ENCODE data around the gene CLIC4. TPM values are rescaled to one million over a fixed set of nuclear protein-coding genes. Genes with fewer than 3 reads are reported as not detected.
"Not testable (repeated sequence)": the region's sequence is repeated elsewhere in the genome, so short reads cannot be mapped to it uniquely, and the experiment has no call there.

CLIC4 gene
- total RNA-seq, 2 experiments from 2014 or later: 7.1 to 7.7 TPM

DNA sequence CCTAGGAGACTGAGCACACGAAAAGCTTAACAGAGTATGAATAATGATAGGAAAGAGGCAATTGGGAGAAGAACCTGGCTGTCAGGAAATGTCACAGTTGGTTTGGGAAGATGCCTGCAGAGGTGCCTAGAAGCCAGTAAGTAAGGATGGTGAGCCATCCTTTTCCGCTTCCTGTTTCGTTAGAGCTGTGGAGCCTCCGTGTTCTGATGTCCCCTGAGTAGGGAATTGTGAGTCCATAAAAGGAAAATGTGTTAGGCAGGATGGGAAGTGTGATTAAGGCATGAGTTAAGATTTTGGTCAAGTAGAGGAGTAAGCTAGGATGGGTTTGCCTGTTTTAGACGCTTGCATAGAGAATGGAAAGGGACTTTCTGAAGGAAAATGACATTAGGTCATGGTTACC, 9.0 kb downstream of the CLIC4 start:
- no peaks in the 10 kb centered on the region for H3K9me3 Mint-ChIP-seq (ENCODE audit: insufficient read depth)
- ATAC-seq (no peak), DNase-seq (no peak)
- H3K27me3 Mint-ChIP-seq (ENCODE audit: low read depth): peaks cover 9% of the 10 kb centered on the region
- no peaks in the 10 kb centered on the region for H3K36me3 Mint-ChIP-seq (ENCODE audit: low read depth)
- ChIA-PET CTCF (no interaction called here), POLR2A (no interaction called here)
- H3K4me3 Mint-ChIP-seq: no peak overlapping the region
- no peaks in the 10 kb centered on the region for H3K4me1 Mint-ChIP-seq (ENCODE audit: low read depth)
- H3K27ac Mint-ChIP-seq: no peak overlapping the region

DNA sequence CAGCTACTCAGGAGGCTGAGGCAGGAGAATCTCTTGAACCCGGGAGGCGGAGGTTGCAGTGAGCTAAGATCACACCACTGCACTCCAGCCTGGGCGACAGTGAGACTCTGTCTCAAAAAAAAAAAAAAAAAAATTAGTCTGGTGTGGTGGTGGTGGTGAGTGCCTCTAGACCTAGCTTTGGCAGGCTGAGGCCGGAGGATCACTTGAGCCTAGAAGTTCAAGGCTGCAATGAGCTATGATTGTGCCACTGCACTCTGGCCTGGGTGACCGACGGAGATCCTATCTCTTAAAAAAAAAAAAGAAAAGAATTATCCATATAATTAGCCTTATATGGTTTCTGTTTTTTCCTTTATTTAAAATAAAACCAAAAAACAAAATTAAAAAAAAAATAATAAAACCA, 10.1 kb downstream of the CLIC4 start:
- H3K9me3 Mint-ChIP-seq (ENCODE audit: insufficient read depth); POLR2A ChIA-PET; H3K27me3 Mint-ChIP-seq (ENCODE audit: low read depth); H3K4me3 Mint-ChIP-seq; ATAC-seq; H3K4me1 Mint-ChIP-seq (ENCODE audit: low read depth); H3K27ac Mint-ChIP-seq; DNase-seq; H3K36me3 Mint-ChIP-seq (ENCODE audit: low read depth): not testable (repeated sequence)
- CTCF ChIA-PET: interaction anchor here (0.6 to 1.0 kb wide), 2 partner anchors 75 to 477 kb away, joined by 3 read pairs; partner anchors contain the start of gene SYF2

DNA sequence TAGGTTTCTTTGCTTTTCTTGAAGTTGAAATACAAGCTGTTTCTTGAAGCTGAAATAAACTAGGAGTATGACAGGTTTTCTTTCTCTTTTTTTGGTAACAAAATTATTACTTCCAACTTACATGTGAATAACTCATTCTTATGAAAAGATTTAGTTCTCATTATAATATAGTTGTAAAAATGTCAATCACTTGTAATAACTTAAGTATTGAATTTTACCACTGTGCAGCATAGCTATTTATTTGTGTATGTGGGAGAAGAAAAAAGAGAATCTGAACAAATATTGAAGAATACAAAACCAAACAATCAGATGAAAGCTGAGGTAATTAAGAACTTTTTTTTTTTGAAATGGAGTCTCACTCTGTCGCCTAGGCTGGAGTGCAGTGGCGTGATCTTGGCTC, 11.1 kb downstream of the CLIC4 start:
- POLR2A ChIA-PET: interaction anchor here (0.7 kb wide), 1 partner anchor 317 kb away, joined by 3 read pairs; no protein-coding TSS in a partner anchor
- no peak for DNase-seq
- Mint-ChIP-seq H3K27me3 (ENCODE audit: low read depth) (peaks cover 7% of the 10 kb centered on the region), H3K27ac (no peak overlapping the region), H3K4me1 (ENCODE audit: low read depth) (no peaks in the 10 kb centered on the region), H3K36me3 (ENCODE audit: low read depth) (no peaks in the 10 kb centered on the region), H3K4me3 (no peak overlapping the region), H3K9me3 (ENCODE audit: insufficient read depth) (no peaks in the 10 kb centered on the region)
- no peak for ATAC-seq
- CTCF ChIA-PET: interaction anchor here (0.9 to 1.0 kb wide), 2 partner anchors 68 to 74 kb away, joined by 3 to 4 read pairs; no protein-coding TSS in a partner anchor

DNA sequence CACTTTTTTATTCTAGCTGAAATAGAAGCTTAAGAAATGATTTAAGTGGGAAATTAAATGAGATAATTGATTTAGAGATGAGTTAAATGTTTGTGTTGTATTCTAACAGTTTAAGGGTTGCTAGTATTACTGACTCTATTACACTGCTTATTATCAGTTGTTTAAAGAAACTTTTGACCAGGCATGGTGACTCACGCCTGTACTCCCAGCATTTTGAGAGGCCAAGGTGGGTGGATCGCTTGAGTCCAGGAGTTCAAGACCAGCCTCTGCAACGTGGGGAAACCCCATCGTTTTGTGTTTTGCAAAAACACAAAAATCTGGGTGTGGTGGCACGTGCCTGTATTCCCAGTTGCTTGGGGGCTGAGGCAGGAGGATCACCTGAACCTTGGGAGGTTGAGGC, 14.2 kb downstream of the CLIC4 start:
- Mint-ChIP-seq H3K36me3 (ENCODE audit: low read depth) (no peaks in the 10 kb centered on the region), H3K4me3 (no peak overlapping the region), H3K27ac (no peak overlapping the region), H3K27me3 (ENCODE audit: low read depth) (no peaks in the 10 kb centered on the region), H3K4me1 (ENCODE audit: low read depth) (no peaks in the 10 kb centered on the region), H3K9me3 (ENCODE audit: insufficient read depth) (no peaks in the 10 kb centered on the region)
- ChIA-PET CTCF (no interaction called here), POLR2A (no interaction called here)
- ATAC-seq (no peak), DNase-seq (no peak)

- ChIA-PET CTCF (interaction anchor here (2.1 kb wide), 1 partner anchor 69 kb away, joined by 6 read pairs; no protein-coding TSS in a partner anchor), POLR2A (no interaction called here)
- DNase-seq: no peak
- Mint-ChIP-seq H3K36me3 (ENCODE audit: low read depth) (no peaks in the 10 kb centered on the region), H3K27me3 (ENCODE audit: low read depth) (peaks cover 2% of the 10 kb centered on the region), H3K4me1 (ENCODE audit: low read depth) (no peaks in the 10 kb centered on the region), H3K9me3 (ENCODE audit: insufficient read depth) (no peaks in the 10 kb centered on the region), H3K27ac (no peak overlapping the region), H3K4me3 (no peak overlapping the region)
- no peak for ATAC-seq
Measured at GRCh38 chr1:24761582-24761981, 16.3 kb downstream of the CLIC4 start.

DNA sequence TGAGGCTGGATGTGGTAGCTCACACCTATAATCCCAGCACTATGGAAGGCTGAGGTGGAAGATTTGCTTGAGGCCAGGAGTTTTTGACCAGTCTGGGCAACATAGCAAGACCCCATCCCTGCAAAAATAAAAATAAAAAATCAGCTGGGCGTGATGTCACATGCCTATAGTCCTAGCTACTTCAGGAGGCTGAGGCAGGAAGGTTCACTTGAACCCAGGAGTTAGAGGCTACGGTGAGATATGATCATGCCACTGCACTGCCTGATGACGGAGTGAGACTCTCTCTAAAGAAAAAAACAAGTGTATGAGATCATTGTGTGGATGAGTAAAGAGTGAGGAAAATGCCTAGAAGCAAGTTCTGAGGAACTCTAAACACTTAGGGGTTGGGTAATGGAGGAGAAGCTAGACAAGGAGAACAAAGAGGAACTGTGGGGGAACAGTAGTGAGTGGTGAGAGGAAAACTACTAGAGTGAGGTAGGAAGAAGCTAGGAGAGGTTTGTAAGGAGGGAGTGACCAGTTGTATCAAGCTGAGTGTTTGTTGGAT, 17.0 kb downstream of the CLIC4 start:
- H3K4me3 Mint-ChIP-seq: no peak overlapping the region
- peaks cover 2% of the 10 kb centered on the region for H3K27me3 Mint-ChIP-seq (ENCODE audit: low read depth)
- H3K9me3 Mint-ChIP-seq (ENCODE audit: insufficient read depth): no peaks in the 10 kb centered on the region
- DNase-seq: no peak
- CTCF ChIA-PET: interaction anchor here (1.5 to 2.1 kb wide), 2 partner anchors 68 to 74 kb away, joined by 5 to 6 read pairs; no protein-coding TSS in a partner anchor
- no peak for ATAC-seq
- no peaks in the 10 kb centered on the region for H3K4me1 Mint-ChIP-seq (ENCODE audit: low read depth)
- H3K36me3 Mint-ChIP-seq (ENCODE audit: low read depth): no peaks in the 10 kb centered on the region
- H3K27ac Mint-ChIP-seq: no peak overlapping the region
- POLR2A ChIA-PET: no interaction called here

DNA sequence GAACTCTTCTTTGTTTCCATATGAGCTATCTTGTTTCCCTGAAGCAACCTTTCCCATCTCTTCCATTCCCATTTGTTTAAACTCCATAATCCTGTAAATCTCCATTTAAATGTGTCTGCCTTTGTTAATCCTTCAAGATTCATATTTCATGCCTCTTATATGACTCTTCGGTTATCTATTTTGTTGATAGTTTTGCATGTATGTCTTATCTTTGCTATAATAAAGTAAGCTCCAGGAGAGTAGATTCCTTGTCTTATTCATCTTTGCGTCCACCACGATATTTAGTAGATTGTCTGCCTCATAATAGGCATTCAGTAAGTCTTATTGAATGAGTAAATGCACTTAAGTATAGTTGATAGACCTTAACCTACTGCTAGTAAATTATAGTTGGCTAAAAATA, 18.4 kb downstream of the CLIC4 start:
- CTCF ChIA-PET: interaction anchor here (1.0 to 2.1 kb wide), 3 partner anchors 67 to 75 kb away, joined by 3 to 6 read pairs (median 5); no protein-coding TSS in a partner anchor
- ATAC-seq (no peak), DNase-seq (no peak)
- no peaks in the 10 kb centered on the region for H3K9me3 Mint-ChIP-seq (ENCODE audit: insufficient read depth)
- H3K36me3 Mint-ChIP-seq (ENCODE audit: low read depth): no peaks in the 10 kb centered on the region
- H3K4me3 Mint-ChIP-seq: no peak overlapping the region
- POLR2A ChIA-PET: no interaction called here
- peaks cover 2% of the 10 kb centered on the region for H3K27me3 Mint-ChIP-seq (ENCODE audit: low read depth)
- no peak overlapping the region for H3K27ac Mint-ChIP-seq
- no peaks in the 10 kb centered on the region for H3K4me1 Mint-ChIP-seq (ENCODE audit: low read depth)

DNA sequence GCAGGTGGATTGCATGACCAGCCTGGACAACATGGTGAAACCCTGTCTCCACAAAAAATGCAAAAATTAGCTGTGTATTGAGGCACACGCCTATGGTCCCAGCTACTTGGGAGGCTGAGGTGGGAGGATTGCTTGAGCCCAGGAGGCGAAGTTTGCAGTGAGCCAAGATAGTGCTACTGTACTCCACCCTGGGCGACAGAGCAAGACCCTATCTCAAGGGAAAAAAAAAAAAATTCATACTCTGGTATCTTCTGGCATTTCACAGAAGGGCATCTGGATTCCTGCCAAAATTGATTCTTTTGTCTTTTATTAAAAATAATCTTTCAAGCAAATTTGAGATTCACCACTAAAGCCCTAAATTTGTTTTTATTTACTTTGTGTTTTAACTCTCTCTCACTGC, 19.2 kb downstream of the CLIC4 start:
- ATAC-seq: no peak
- no peak for DNase-seq
- peaks cover 2% of the 10 kb centered on the region for H3K27me3 Mint-ChIP-seq (ENCODE audit: low read depth)
- H3K4me1 Mint-ChIP-seq (ENCODE audit: low read depth): peaks cover 2% of the 10 kb centered on the region
- ChIA-PET CTCF (no interaction called here), POLR2A (no interaction called here)
- H3K36me3 Mint-ChIP-seq (ENCODE audit: low read depth): no peaks in the 10 kb centered on the region
- no peak overlapping the region for H3K27ac Mint-ChIP-seq
- H3K4me3 Mint-ChIP-seq: no peak overlapping the region
- H3K9me3 Mint-ChIP-seq (ENCODE audit: insufficient read depth): no peaks in the 10 kb centered on the region

DNA sequence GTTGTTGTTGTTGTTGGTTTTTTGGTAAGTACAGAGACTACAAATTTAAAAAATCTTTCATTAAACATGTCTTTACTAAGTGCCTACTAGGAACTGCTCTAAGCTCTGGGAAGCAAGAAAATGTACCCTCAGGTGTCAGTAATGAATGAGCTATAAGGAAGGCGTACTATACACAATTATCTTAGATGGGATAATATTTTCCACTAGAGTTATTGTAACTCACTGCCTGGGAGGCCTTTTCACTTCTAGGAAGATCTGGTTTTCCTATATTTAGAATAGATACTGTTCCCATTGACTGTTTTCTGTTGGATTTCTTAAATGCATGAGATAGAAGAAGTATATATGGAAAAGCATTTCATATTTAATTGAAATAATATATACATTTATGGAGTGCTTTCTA, 19.6 kb downstream of the CLIC4 start:
- Mint-ChIP-seq H3K27me3 (ENCODE audit: low read depth) (peaks cover 2% of the 10 kb centered on the region), H3K4me3 (no peak overlapping the region), H3K4me1 (ENCODE audit: low read depth) (peaks cover 2% of the 10 kb centered on the region), H3K9me3 (ENCODE audit: insufficient read depth) (no peaks in the 10 kb centered on the region), H3K27ac (no peak overlapping the region), H3K36me3 (ENCODE audit: low read depth) (no peaks in the 10 kb centered on the region)
- ATAC-seq: no peak
- CTCF ChIA-PET: interaction anchor here (0.5 to 1.3 kb wide), 2 partner anchors 10 to 20 kb away, joined by 3 read pairs; partner anchors contain the start of gene CLIC4
- DNase-seq: no peak
- POLR2A ChIA-PET: no interaction called here

DNA sequence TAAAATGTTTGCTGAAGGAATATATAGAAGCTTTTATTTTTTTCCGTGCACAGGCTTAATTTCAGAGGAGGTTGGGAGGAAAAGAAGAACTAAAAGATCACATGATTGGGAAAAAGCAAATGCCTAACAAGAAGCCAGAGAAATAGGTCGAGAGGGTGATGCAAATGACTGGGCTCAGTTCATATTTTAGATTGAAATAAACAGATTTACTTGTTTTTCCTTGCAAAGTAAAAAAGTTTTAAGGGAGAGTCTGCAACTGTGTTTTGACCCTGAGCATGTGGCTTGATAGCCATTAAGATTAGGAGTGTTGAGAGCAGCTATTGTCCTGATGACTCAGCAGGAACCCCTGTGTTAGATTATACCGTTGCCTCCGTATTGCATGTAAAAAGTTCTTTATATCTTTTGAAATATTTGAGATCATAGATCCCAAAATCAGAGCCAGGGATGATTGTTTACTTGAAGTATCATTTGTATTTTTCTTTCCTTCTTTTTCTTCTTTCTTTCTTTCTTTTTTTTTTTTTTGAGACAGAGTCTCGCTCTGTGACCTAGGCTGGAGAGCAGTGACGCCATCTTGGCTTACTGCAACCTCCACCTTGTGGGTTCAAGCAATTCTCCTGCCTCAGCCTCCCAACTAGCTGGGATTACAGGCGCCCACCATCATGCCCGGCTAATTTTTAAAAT, 20.2 kb downstream of the CLIC4 start:
- H3K9me3 Mint-ChIP-seq (ENCODE audit: insufficient read depth): no peaks in the 10 kb centered on the region
- CTCF ChIA-PET: interaction anchor here (0.5 to 1.3 kb wide), 3 partner anchors 10 to 566 kb away, joined by 3 to 4 read pairs (median 3); partner anchors contain the start of gene CLIC4

DNA sequence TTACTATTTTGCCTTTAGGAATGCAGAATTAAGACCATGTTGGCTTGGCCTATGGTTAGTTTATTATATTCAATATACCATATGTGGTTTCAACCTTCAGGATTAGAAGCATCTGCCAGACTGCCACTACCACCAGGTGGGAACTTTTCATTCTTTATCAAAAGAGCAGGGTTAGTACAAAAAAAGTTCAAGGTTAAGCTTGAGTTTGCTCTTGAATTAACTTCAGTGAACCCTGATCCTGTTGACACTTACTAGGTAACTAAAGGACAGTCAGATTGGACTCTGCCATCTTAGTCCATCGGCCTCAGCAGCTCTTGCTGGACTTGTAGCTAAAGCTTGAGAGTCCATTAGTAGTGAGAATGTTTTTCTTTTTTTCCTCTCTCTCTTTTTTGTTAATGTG, 22.1 kb downstream of the CLIC4 start:
- CTCF ChIA-PET: interaction anchor here (1.1 kb wide), 1 partner anchor 63 kb away, joined by 3 read pairs; no protein-coding TSS in a partner anchor
- no peak for DNase-seq
- Mint-ChIP-seq H3K4me3 (no peak overlapping the region), H3K36me3 (ENCODE audit: low read depth) (no peaks in the 10 kb centered on the region), H3K27me3 (ENCODE audit: low read depth) (peaks cover 2% of the 10 kb centered on the region), H3K27ac (no peak overlapping the region), H3K4me1 (ENCODE audit: low read depth) (peaks cover 11% of the 10 kb centered on the region), H3K9me3 (ENCODE audit: insufficient read depth) (no peaks in the 10 kb centered on the region)
- POLR2A ChIA-PET: interaction anchor here (0.7 kb wide), 1 partner anchor 14 kb away, joined by 3 read pairs; no protein-coding TSS in a partner anchor
- ATAC-seq: no peak

More for the DNA sequence above, 20.2 kb downstream of the CLIC4 start:
- Mint-ChIP-seq H3K27me3 (ENCODE audit: low read depth) (peaks cover 2% of the 10 kb centered on the region), H3K36me3 (ENCODE audit: low read depth) (no peaks in the 10 kb centered on the region), H3K27ac (no peak overlapping the region), H3K4me1 (ENCODE audit: low read depth) (peaks cover 7% of the 10 kb centered on the region), H3K4me3 (no peak overlapping the region)
- no peak for ATAC-seq
- no peak for DNase-seq
- POLR2A ChIA-PET: no interaction called here

GRCh38 chr1:24768873-24769605, 23.8 kb downstream of the CLIC4 start:
- ATAC-seq: no peak
- Mint-ChIP-seq H3K4me1 (ENCODE audit: low read depth) (peaks cover 11% of the 10 kb centered on the region), H3K27me3 (ENCODE audit: low read depth) (peaks cover 4% of the 10 kb centered on the region), H3K4me3 (no peak overlapping the region), H3K9me3 (ENCODE audit: insufficient read depth) (no peaks in the 10 kb centered on the region), H3K27ac (no peak overlapping the region), H3K36me3 (ENCODE audit: low read depth) (no peaks in the 10 kb centered on the region)
- DNase-seq: no peak
- ChIA-PET CTCF (interaction anchor here (0.8 kb wide), 1 partner anchor 66 kb away, joined by 3 read pairs; no protein-coding TSS in a partner anchor), POLR2A (no interaction called here)

Data from activated CD8-positive, alpha-beta T cell treated with anti-CD3 and anti-CD28 coated beads, Interleukin-2, amount 10 ng/mL, durations not matched to agents 7 days and 5 days (primary cell).